IPS DF 19.7 (cell line): Measurements from ENCODE around the gene NNMT.
A peak's percentile ranks its signal among the peaks of the same experiment; 100 is the strongest.
"Not testable (repeated sequence)": the region's sequence is repeated elsewhere in the genome, so short reads cannot be mapped to it uniquely, and the experiment has no call there.

Experiments
- DNase-seq: peaks from one replicate; pipeline ENCODE4 v3.0.0-alpha.2; 2013; ENCODE audit warnings: low read depth, low spot score

Gene NNMT

DNA sequence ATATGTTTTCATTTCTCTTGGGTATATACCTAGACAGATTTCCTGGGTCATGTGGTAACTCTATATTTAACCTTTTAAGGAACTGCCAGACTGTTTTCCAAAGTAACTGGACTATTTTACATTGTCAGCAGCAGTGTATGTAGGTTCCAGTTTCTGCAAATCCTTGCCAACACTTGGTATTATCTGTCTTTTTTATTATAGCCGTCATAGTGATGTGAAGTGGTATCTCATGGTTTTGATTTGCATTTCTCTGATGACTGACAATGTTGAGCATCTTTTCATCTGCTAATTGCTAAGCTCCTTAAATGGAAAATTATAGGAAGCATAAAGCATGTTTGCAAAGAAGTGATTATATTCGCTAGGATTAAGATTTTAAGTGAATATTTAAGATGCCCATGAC is 13.9 kb downstream of the NNMT start:
- DNase-seq = no peak

DNA sequence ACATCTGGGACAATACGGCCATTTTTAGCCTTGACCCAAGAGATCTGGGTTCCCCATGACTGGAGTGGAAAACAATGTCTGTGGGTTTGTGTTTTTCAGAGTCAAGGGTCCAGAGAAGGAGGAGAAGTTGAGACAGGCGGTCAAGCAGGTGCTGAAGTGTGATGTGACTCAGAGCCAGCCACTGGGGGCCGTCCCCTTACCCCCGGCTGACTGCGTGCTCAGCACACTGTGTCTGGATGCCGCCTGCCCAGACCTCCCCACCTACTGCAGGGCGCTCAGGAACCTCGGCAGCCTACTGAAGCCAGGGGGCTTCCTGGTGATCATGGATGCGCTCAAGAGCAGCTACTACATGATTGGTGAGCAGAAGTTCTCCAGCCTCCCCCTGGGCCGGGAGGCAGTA is 15.7 kb downstream of the NNMT start:
- DNase-seq = no peak

DNA sequence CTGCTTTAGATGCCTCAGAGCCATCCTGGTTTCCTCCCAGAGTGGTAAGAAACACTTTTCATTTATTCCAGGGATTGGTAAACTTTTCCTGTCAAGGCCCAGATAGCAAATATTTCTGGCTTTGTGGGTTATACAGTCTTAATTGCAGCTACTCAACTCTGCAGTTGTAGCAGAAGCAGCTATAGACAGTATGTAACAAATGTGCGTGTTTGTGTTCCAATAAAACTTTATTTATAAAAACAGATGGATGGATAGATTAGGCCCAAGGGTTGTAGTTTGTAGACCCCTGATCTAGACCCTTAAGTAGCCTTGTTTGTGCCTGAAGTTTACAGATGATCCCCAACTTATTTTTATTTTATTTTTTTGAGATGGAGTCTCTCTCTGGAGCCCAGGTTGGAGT is 17.9 kb downstream of the NNMT start:
- no peak for DNase-seq

DNA sequence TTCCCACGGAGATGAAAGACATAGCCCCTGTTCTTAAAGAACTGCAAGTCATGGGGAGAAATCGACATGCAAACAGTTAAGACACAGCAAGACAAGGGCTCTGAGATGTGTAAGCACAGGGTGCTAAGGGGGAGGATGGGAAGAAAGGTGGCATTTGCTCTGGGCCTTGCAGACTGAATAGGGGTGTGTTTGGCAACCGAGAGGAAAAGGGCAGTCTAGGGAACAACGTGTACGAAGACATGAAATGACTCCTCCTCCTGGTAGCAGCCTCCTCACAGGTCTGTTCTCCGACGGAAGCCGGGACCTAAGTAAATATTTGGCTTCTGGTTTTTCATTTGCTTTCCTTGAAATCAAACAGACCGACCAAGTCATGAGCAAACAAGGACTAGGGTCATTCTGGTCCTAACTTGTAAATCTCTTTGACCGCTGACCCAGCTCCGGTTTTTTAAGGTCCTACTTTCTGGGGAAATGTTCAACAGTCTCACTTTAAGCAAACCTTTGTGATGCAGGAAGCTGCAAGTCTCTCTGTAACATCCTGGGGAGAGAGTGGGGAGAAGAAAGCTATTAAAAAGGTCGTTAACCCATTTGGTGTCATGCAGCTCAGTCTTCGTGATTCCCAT is 19.7 kb downstream of the NNMT start:
- DNase-seq = no peak

DNA sequence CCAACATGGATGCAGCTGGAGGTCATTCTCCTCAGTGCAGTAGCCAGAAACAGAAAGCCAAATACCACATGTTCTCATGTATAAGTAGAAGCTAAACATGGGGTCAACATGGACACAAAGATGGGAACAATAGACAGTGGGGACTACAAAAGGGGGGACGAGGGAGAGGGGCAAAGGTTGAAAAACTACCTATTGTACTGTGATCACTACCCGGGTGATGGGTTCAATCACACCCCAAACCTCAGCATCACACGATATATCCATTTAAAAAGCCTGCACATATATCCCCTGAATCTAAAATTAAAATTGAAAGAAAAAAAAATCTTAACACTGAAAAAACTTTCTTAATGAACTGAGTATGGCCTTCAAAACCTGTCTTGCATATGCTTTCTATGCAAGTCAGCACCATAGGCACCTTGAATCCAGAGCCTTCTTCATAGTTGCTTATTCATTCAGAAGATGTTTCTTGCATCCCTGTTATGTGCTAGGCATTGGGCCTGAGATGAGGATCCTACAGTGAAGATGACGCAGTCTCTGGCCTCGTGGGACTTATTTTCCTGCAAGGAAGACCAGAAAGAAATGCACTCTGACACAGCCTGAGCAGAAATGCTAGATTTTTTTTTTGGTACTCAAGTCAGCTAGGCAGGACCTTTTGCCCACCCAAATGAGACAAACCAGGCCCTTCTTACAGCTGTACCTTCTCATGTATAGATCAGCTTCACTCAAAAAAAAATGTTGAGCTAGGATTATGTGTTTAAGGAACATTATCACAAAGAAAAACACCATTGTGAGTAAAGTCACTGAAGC is 21.0 kb downstream of the NNMT start:
- no peak for DNase-seq

DNA sequence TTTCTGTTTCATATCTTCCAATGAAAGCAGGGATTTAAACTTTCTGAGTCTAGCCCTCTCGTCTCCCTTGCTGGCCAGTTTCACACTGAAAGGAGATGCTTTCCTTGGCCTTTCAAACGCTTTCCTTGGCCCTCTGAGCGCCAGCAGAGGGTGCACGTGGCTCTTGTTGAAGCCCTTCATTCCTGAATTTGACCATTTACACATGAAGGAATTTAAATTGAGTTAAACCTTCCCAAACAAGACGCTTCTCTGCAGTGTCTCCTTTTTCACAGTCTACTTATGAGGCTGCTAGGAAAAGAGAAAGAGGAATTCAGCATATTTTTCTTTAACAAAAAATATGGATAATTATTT is 21.6 kb downstream of the NNMT start:
- DNase-seq = peak; percentile 59

DNA sequence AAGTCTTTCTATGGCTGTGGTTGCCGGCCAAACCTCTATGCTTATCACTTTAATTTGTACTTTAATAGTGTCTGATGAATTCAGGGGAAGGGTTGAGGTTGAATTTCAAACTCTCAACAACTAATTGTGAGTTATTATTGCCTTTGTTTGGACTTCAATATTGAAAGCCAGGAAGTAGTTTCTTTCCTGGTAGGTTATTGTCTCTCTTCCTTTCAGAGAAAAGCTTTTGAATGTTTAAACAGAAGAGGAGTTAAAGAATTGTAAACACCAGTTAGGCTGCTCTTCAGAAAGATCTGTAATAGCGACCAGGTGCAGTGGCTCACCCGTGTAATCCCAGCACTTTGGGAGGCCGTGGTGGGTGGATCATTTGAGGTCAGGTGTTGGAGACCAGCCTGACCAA is 22.2 kb downstream of the NNMT start:
- no peak for DNase-seq

DNA sequence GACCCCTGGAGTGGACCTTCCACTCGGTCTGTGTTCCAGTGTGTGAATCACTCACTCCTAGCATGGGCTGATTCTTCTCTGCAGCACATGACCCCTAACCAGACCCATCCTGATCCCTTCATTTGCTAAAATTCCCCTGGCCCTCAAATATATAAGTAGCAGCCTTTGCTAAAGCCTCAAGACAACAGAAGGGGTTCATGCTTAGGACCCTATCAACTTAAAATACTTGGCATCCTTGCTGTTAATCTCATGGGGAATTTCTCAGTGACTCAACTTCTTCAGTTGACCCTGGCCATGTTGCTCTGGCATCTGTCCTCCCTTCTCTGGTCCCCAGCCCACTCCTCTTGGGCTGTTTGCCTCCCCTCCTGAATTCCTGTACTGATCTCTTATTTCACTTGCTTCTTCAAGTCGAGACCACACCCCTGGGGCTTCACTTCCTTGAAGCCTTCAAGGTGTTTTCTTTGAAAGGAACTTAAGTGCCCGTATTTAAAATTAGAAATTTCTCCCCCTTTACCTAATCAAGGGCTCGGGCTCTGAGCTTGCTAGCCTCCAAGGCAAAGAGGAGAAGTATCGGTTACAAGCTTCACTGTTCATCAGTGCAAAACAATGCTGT is 23.6 kb downstream of the NNMT start:
- DNase-seq = peak; percentile 25

DNA sequence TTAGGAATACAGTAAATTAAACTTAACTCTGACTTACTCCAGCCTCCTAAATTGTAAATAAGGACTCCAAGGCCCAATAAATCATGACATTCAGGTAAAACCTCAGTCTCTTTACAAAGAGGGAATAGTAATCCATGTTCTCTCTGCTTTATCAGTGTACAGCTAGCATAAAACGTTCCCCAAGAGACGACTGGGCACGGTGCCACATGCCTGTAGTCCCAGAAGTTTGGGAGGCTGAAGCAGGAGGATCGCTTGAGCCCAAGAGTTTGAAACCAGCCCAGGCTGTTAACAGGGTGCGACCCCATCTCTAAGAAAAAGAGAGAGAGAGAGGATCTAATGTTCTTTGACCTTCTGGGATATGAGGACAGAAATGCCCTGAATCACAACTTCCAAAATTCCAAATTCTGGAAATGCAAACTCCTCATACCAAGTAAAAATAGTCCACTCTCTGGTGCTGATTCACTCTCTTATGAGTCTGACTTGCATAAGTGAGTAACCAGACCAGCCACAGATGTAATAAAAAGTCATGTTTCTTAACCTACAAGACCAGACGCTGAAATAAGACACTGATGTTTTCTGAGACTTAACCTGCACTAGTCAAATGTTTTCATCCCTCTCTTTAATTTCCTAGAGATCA is 25.5 kb downstream of the NNMT start:
- DNase-seq = no peak

DNA sequence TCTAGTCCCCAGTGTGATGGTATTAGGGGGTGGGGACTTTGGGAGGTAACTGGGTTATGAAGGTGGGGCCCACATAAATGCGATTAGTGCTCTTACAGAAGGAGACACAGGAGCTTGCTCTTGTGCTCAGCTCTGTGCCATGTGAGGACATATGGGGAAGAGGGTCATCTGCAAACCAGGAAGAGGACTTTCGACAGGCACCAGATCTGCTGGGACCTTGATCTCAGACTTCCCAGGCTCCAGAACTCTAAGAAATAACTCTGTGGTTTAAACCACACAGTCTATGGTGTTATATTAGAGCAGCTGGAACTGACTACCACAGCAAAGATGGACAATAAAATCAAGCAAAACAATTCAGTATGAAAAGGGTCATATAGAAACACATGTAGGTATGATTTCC is 26.7 kb downstream of the NNMT start:
- DNase-seq = no peak

DNA sequence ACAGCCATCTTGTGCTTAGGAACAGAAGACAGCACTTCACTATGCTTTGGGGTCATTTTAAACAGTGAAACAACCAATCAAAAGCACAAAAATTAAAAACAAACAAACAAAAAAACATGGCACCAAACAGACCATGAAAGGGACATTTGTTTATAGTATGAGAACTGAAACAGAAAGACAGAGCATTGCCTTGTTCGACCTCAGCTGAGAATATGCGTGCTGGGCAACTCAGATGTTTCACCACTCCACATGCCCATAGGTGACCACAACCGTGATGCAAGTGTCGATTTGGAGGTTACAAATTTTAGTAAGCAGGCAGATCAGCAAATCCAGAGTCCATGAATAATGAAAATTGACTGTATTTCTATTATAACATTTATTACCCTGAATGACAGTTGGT is 30.0 kb downstream of the NNMT start:
- DNase-seq = no peak

DNA sequence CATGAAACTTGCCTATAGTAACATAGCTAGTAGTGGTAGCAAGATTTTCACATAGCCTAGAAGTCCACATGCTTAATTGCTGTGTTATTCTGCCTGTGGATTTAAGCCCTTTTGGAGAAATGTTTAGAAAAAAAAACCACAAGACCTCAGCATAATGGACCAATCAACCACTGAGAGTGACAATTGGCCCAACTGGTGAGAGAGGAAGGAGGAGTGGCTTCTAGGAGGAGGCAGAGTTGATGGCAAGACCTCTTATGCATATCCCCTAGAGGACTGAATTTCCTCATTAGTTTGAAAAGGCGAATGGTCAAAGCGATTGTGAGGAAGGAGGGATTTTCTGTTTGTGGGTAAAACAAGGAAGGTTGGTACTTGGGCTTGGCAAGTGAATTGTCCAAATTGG is 30.6 kb downstream of the NNMT start:
- DNase-seq = no peak

DNA sequence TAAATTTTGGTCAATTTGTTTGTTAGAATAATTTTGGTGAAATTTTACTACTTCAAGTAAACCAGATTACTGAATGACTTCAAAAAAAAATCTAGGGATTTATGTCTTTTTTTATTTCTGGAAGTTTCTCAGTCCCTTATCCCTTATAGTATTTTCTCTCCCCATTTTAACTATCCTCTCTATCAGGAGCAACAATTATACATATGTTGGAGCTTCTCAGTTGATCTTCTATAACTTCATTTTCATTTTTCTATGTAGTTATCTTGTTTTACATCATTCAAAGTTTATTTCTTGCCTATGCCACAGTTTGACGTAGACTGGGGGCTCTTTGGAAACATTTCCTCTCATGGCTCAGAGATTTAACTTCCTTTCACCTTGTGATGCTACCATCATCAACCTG is 34.2 kb downstream of the NNMT start:
- DNase-seq = no peak

DNA sequence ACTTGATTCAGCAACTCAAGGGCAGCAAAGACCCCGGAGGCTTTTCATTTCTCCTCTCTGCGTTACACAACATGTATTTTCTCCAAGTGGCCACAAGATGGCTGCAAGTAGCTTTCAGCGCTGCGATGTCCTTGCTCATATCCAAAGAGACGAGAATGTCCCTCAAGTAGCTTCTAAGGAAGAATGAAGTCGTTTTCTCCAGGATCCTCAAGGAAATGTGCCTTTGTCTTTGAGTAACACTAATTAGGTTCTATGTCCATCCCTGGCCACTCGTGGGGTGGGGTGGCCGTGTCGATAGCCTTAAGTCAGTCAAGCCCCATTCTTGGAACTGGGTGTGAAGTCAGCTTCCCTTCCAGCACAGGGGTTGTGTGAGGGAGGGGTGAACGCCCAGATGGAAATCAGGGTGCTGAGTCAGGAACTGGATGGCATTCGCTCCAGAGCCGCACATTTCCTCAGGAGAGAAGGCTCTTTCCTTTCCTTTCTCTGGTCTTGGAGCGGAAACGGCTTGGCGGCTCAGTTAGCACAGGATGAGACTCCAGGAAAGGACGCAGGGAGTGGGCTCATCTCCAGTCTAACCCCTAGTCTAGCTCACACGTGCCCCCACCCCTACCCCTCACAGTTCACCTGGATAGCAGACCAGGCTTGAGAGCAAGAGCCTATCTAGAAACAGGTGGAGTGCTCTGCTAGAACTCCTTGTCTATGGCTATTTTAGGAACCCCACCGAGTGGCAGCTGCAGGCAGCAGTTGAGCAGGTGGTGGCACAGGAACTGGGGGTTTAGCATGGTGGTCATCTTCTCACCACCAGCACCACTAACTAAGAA is 44.3 kb downstream of the NNMT start:
- DNase-seq = peak; percentile 71

DNA sequence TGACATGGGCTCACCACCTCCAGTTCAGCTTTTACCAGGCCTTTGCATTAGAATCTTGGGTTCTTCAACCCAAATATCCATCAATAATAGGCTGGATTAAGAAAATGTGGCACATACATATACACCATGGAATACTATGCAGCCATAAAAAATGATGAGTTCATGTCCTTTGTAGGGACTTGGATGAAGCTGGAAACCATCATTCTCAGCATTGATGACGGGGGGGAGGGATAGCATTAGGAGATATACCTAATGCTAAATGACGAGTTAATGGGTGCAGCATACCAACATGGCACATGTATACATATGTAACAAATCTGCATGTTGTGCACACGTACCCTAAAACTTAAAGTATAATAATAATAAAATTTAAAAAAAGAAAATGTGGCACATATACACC is 45.5 kb downstream of the NNMT start:
- not testable (repeated sequence) for DNase-seq

DNA sequence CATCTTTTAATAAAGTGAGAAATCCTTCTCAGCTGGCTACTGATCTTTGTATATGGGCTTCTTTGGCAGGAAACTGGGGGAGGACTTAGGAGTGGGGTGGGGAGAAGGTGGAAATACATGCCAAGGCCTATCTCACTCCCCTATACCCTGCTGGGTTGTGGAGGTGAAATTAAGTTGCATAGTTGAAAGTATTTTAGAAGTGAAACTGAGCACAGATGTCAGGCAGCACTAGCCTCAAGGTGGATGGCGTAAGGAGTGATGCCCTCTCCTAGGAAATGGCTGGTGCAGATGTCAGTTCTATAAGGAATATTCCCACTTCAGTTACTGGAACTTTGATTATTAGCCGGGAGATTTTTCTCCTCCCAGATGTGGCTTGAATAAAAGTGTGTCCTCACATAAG is 46.3 kb downstream of the NNMT start:
- DNase-seq = no peak

DNA sequence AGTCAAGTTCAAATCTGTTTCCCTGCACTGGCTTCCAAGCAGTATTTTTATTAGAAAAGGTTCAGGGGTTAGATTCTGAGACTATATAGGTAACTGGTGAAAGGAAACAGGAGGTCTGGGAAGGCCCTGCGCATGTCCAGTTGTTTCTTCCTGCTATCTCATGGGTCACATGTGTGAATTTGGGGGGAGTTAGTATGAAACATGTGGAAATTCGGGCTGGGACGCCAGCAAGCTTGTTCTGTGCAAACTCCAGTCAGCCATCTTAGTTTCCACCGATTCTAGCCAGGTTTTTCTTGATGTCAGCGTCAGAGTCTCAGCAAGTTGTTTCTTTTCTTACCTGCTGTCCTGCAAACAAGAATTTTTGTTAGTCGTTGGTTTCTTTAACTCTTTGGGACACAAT is 46.8 kb downstream of the NNMT start:
- no peak for DNase-seq

DNA sequence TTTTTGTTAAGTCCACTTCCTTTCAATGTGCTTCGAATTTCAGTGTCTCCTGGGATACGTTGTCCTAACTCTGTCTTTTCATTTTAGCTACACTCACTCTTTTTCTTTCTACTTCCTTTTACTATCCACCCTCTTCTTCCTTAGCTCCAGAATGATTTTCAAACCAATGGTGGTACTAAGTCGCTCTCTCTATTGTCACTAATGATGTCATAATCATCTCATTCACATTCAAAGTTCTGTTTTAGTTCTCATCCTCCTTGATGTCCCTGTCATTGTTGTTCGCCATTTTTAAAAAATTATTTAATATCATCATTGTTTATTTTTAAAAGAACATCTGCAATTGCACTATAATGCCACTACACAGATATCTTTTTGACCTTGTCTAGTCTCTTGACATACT is 47.3 kb downstream of the NNMT start:
- DNase-seq = no peak

DNA sequence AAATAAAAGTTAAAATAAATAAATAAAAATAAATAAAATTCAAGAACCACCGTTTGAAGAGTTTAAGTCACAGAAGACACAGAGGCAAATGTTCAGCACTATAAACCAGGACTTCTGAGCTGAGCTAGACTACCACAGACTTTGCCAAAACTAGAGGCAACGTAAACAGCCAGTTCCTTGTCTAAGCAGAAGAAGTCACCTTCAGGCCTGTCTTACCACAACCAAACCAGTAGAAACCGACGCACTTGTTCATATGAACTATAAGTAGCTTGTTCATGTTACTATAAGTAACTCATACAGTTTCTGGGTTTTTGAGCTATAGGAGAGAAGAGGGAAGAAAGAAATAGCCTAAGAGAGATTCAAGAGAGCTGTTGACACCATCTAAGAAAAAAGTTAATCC is 48.3 kb downstream of the NNMT start:
- no peak for DNase-seq

DNA sequence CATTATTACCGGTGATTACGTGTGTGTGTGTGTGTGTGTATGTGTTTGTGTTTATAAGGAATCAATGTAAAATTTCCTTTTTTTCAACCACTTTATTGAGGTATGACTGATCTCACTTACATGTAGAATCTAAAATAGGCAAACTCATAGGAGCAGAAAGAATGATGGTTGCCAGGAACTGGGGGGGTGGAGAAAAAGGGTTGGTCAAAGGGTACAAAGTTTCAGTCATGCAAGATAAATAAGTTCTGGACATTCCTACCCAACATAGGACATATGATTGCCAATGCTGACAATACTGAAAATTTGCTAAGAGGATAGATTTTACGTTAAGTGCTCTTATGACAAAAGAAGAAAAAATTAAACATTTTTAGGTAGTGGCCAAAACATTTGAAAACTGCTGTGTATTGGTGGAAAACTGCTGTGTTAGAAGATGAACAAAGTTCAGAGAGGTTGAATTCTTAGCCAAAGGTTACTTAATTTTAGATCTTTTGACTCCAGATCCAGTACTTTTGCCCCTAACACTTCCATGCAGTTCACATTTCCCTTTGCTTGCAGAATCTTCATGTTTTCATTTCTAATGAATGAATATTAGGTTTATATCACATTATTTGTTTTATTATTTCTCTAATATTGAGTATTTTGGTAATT is 49.5 kb downstream of the NNMT start:
- DNase-seq = no peak

DNA sequence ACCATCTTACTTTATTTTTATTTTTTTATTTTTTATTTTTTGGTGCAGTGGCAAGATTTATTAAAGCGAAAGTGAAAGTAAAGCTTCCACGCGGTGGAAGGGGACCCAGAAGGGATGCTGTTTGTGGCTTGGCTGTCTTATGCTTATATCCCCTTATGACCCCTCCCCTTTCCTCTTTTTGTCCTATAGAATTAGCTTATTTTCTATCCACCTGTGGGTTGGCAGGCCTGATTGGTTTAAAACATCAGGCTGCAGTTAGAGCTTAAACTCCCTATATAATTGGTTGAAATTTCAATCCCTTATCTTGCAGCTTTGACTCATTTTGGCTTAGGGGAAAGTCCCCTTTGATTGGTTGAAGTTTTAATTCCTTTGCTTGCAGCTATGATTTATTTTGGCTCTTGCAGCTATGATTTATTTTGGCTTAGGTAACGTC is 50.5 kb downstream of the NNMT start:
- DNase-seq = no peak
